Panc1 (cell line): ENCODE results near the gene DOK7. TPM values are rescaled to one million over a fixed set of nuclear protein-coding genes. Genes with fewer than 3 reads are reported as not detected.

ENCODE experiments used
- ATAC-seq: fragments of 200-7000 bp; cut with Tn5 transposase; 2 replicates; pipeline ENCODE4 v1.9.1; 2020; ENCODE audit warnings: mild to moderate bottlenecking, moderate library complexity
- BruUV-seq: library from RNA; stranded (reverse); fragments of 400-500 nt; replicated peaks from 2 replicates; lab custom pipeline; 2021; lab: Mats Ljungman, UMichigan
- CTCF ChIA-PET: fragments of 300-600 bp; sonication (Branson Sonifier 250); formaldehyde crosslinking; loops from one replicate; lab custom pipeline; 2022; ENCODE audit warnings: antibody characterized with exemption; lab: Charles Lee
- POLR2A ChIA-PET: fragments of 300-600 bp; sonication (Branson Sonifier 250); formaldehyde crosslinking; loops from one replicate; lab custom pipeline; 2022; ENCODE audit warnings: antibody characterized with exemption; lab: Charles Lee
- DNase-seq: peaks from one replicate; pipeline ENCODE4 v3.0.0-alpha.2; 2010; ENCODE audit warnings: low read depth, low spot score
- H3K27ac ChIP-seq: 2 replicates; pipeline ENCODE4 v1.5.1; 2011; ENCODE audit warnings: mild to moderate bottlenecking, low read length, inconsistent platforms
- H3K27me3 ChIP-seq: fragments of 200-500 bp; sonication (Bioruptor generic); 2 replicates; pipeline ENCODE4 v1.6.0; 2014; ENCODE audit warnings: low read length, inconsistent platforms; ENCODE audit not compliant: control insufficient read depth, insufficient read depth
- H3K36me3 ChIP-seq: fragments of 200-500 bp; sonication (Bioruptor generic); 2 replicates; pipeline ENCODE4 v1.5.1; 2014; ENCODE audit warnings: inconsistent platforms, mild to moderate bottlenecking, low read length, moderate library complexity; ENCODE audit not compliant: control insufficient read depth, insufficient read depth
- H3K4me1 ChIP-seq: 2 replicates; pipeline ENCODE4 v1.5.1; 2011; ENCODE audit warnings: inconsistent platforms, mild to moderate bottlenecking, low read length, moderate library complexity; ENCODE audit not compliant: control insufficient read depth, insufficient read depth
- H3K4me3 ChIP-seq, 2 experiments: 2 replicates each; pipeline ENCODE4 v1.5.1; 2011 to 2012; ENCODE audit warnings: low read depth in 2 of 2, low read length in 2 of 2, mild to moderate bottlenecking in 2 of 2, inconsistent platforms in 1 of 2, moderate library complexity in 1 of 2
- H3K9me3 ChIP-seq: fragments of 200-500 bp; sonication (Bioruptor generic); 2 replicates; pipeline ENCODE4 v1.5.1; 2014; ENCODE audit warnings: low read depth, mild to moderate bottlenecking, inconsistent platforms, low read length, moderate library complexity; ENCODE audit not compliant: control insufficient read depth, insufficient read depth
- CTCF ChIP-seq: fragments of 450-650 bp; IDR thresholded peaks from 2 replicates; pipeline ENCODE4 v1.5.1; 2017; ENCODE audit warnings: mild to moderate bottlenecking
- POLR2AphosphoS5 ChIP-seq: IDR thresholded peaks from 2 replicates; pipeline ENCODE4 v1.6.1; 2012; ENCODE audit warnings: mild to moderate bottlenecking, low read depth, low read length, moderate library complexity
- REST ChIP-seq, 2 experiments: IDR thresholded peaks; 2 replicates each; pipeline ENCODE4 v1.6.1; 2011 to 2012; ENCODE audit warnings: low read depth in 2 of 2, control low read depth in 1 of 2, low read length in 1 of 2, mild to moderate bottlenecking in 1 of 2, moderate library complexity in 1 of 2; ENCODE audit not compliant: insufficient read depth in 1 of 2
- SIN3A ChIP-seq: IDR thresholded peaks from 2 replicates; pipeline ENCODE4 v1.6.1; 2012; ENCODE audit warnings: low read depth, mild to moderate bottlenecking, low read length, moderate library complexity, borderline replicate concordance; ENCODE audit not compliant: insufficient read depth
- TCF7L2 ChIP-seq: IDR thresholded peaks from 2 replicates; pipeline ENCODE4 v1.6.1; 2011; ENCODE audit warnings: mild to moderate bottlenecking, low read depth, low read length, inconsistent platforms
- in situ Hi-C: cut with HindIII; loops from 2 replicates; pipeline ENCODE4 v1.10.0; 2016; ENCODE audit warnings: low sequenced_read_pairs, low pct_unique_long_range_greater_than_20kb
- intact Hi-C: fragments of 100-400 bp; cut with micrococcal nuclease; formaldehyde crosslinking; loops from one replicate; pipeline ENCODE4 v1.10.0; 2022; ENCODE audit not compliant: unreplicated experiment
- total RNA-seq: library from RNA; stranded (reverse); gene quantifications from one replicate; pipeline ENCODE4 v1.2.1, GENCODE V29; 2021; ENCODE audit not compliant: unreplicated experiment

Gene DOK7
- total RNA-seq, 1 experiment from 2014 or later, result 2.4 TPM

- ChIA-PET CTCF (no interaction called here), POLR2A (no interaction called here)
- Histone ChIP-seq H3K27ac (no peak overlapping the region), H3K36me3 (no peaks in the 10 kb centered on the region), H3K27me3 (no peaks in the 10 kb centered on the region), H3K4me1 (no peaks in the 10 kb centered on the region), H3K9me3 (no peaks in the 10 kb centered on the region), H3K4me3 (no peak overlapping the region)
- TF ChIP-seq POLR2AphosphoS5 (no peak), CTCF (no peak), TCF7L2 (no peak), REST (IDR thresholded peaks at IDR 0.05; ENCODE audit: insufficient read depth in 1 of 2, low read depth in 2 of 2, low read length in 1 of 2) (no peak), SIN3A (no peak)
- ATAC-seq (no peak), DNase-seq (no peak)
- in situ Hi-C loops (no loop called here), intact Hi-C loops (no loop called here)
- no TSS peak for BruUV-seq
Measured at GRCh38 chr4:3464349-3464905, 1.3 kb downstream of the DOK7 start.

- TF ChIP-seq TCF7L2, result no peak
- TF ChIP-seq CTCF, result no peak
- TF ChIP-seq REST (IDR thresholded peaks at IDR 0.05; ENCODE audit: insufficient read depth in 1 of 2, low read depth in 2 of 2, low read length in 1 of 2), result no peak
- CTCF ChIA-PET, result no interaction called here
- BruUV-seq, result no TSS peak
- Histone ChIP-seq H3K36me3 (no peaks in the 10 kb centered on the region), H3K9me3 (no peaks in the 10 kb centered on the region), H3K4me3 (no peak overlapping the region), H3K27ac (no peak overlapping the region), H3K4me1 (no peaks in the 10 kb centered on the region), H3K27me3 (no peaks in the 10 kb centered on the region)
- DNase-seq (no peak), ATAC-seq (no peak)
- POLR2A ChIA-PET, result no interaction called here
- intact Hi-C loops (no loop called here), in situ Hi-C loops (no loop called here)
Measured at GRCh38 chr4:3464911-3465697, 2.0 kb downstream of the DOK7 start.
